MCF 10A (cell line): ENCODE results near the gene SYT15. TPM values are rescaled to one million over a fixed set of nuclear protein-coding genes. Genes with fewer than 3 reads are reported as not detected.
"Not testable (repeated sequence)": the region's sequence is repeated elsewhere in the genome, so short reads cannot be mapped to it uniquely, and the experiment has no call there.

Source experiments
- Bru-seq: library from RNA; stranded (reverse); fragments of 400-500 nt; gene quantifications from one replicate; lab custom pipeline; 2021; lab: Mats Ljungman, UMichigan
- BruChase-seq, 2 experiments: library from RNA; stranded (reverse); fragments of 400-500 nt; gene quantifications; one replicate each; lab custom pipeline; 2021; lab: Mats Ljungman, UMichigan
- BruUV-seq: library from RNA; stranded (reverse); fragments of 400-500 nt; replicated peaks from 2 replicates; lab custom pipeline; 2021; lab: Mats Ljungman, UMichigan
- CTCF ChIA-PET: fragments of 300-600 bp; sonication (Branson Sonifier 250); formaldehyde crosslinking; extraction: SDS; loops from one replicate; lab custom pipeline; 2021; ENCODE audit warnings: antibody characterized with exemption, inconsistent platforms; lab: Yijun Ruan, JAX
- POLR2A ChIA-PET: fragments of 300-600, 350-650 bp; sonication (Branson Sonifier 250); formaldehyde crosslinking; extraction: SDS; loops from one replicate; lab custom pipeline; 2020; ENCODE audit warnings: antibody characterized with exemption, inconsistent platforms; lab: Yijun Ruan, JAX
- DNase-seq: peaks from one replicate; pipeline ENCODE4 v3.0.0-alpha.2; 2018; ENCODE audit not compliant: unreplicated experiment
- H3K27ac Mint-ChIP-seq: one replicate; pipeline ENCODE4 v1.8.0; 2022; ENCODE audit warnings: mild to moderate bottlenecking, low read depth, mixed read lengths; ENCODE audit not compliant: unreplicated experiment
- H3K27me3 Mint-ChIP-seq: one replicate; pipeline ENCODE4 v1.8.0; 2022; ENCODE audit warnings: mixed read lengths; ENCODE audit not compliant: insufficient read depth, unreplicated experiment
- H3K36me3 Mint-ChIP-seq: one replicate; pipeline ENCODE4 v1.8.0; 2022; ENCODE audit warnings: mild to moderate bottlenecking, moderate library complexity, mixed read lengths; ENCODE audit not compliant: insufficient read depth, unreplicated experiment
- H3K4me1 Mint-ChIP-seq: one replicate; pipeline ENCODE4 v1.8.0; 2022; ENCODE audit warnings: mixed read lengths; ENCODE audit not compliant: insufficient read depth, unreplicated experiment
- H3K4me3 Mint-ChIP-seq: one replicate; pipeline ENCODE4 v1.8.0; 2022; ENCODE audit warnings: mild to moderate bottlenecking, moderate library complexity, mixed read lengths; ENCODE audit not compliant: unreplicated experiment
- H3K9me3 Mint-ChIP-seq: one replicate; pipeline ENCODE4 v1.8.0; 2022; ENCODE audit warnings: mixed read lengths; ENCODE audit not compliant: unreplicated experiment
- intact Hi-C: fragments of 100-400 bp; cut with micrococcal nuclease; formaldehyde crosslinking; loops from 2 replicates; pipeline ENCODE4 v1.14.1; 2022
- long read RNA-seq: library from polyadenylated mRNA; stranded (forward); transcript quantifications from one replicate; pipeline ENCODE4 v2.0.0, GENCODE V29; 2022
- total RNA-seq: library from RNA; stranded (reverse); gene quantifications from 2 replicates; pipeline ENCODE4 v1.2.3, GENCODE V29; 2022
- TF ChIP-seq, protein P1 (sequence below): fragments of 200-600 bp; IDR thresholded peaks from one replicate; pipeline ENCODE4 v1.8.0; 2022; ENCODE audit warnings: antibody characterized with exemption, mild to moderate bottlenecking; ENCODE audit not compliant: unreplicated experiment

SYT15 gene
- total RNA-seq (0.79 and 0.84 TPM in 2 replicates), Bru-seq, nascent RNA (not detected), BruChase-seq, experiment 1, labeled RNA remaining after a 6-hour chase (percentile 6 among the genes with signal in this experiment), BruChase-seq, experiment 2, labeled RNA remaining after a 2-hour chase (percentile 4 among the genes with signal in this experiment)
- long read RNA-seq, partial matches to known transcripts, result 0 of 2 reads
- long read RNA-seq, other reads (novel, unspliced or antisense), result 2 of 2 reads

DNA sequence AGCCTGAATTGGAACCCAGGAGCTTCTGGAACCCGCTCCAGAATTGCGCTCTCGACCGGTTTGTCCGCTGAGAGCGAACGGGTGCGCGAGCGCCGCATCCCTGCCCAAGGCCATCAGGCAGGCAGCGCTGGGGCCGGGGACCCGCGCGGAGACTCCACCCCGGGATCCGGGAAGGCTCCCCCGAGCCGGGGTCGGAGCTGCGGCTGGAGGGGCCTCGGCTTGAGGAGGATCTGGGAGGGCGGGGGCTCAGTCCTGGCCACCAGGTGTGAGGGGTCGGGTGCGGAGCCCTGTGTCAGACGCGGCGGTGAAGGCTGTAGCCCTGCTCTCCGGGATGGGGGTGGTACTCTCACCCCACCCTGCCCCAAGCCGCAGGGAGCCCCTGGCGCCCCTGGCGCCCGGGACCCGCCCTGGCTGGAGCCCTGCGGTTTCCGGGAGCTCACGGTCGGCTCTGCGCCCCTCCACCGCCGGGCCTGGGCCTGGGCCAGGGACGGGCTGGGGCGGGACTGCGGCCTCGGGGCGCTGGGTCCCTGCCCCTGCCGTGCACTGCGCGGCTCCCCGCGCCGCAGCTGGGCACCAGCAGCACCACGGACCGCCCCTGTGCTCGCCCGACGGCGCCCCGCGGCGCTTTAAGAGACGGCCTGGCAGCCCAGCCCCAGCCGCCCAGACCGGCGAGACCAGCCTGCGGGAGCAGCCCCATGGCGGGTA lies at the start of gene SYT15:
Gene SYT15, plus strand, starts transcription at position 655 of the 705 bp plus-strand sequence. Its CDS starts 41 bp downstream, at position 696.
- H3K36me3 Mint-ChIP-seq, H3K4me1 Mint-ChIP-seq, CTCF ChIA-PET, intact Hi-C loops, BruUV-seq, H3K27ac Mint-ChIP-seq, H3K4me3 Mint-ChIP-seq, DNase-seq, H3K9me3 Mint-ChIP-seq, H3K27me3 Mint-ChIP-seq, POLR2A ChIA-PET: not testable (repeated sequence)

DNA sequence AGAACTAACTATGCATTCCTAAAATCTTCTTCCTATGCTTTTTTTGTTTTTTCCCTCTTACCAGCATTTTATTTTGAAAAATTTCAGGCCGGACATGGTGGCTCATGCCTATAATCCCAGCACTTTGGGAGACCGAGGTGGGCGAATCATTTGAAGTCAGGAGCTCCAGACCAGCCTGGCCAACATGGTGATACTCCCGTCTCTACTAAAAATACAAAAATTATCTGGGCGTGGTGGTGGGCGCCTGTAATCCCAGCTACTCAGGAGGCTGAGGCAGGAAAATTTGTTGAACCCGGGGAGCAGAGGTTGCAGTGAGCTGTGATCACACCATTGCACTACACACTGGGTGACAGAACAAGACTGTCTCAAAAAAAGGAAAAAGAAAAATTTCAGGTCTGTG lies 49.2 kb upstream of the SYT15 start:
- BruUV-seq, H3K4me3 Mint-ChIP-seq, H3K27me3 Mint-ChIP-seq, H3K27ac Mint-ChIP-seq, H3K36me3 Mint-ChIP-seq, intact Hi-C loops, H3K9me3 Mint-ChIP-seq, H3K4me1 Mint-ChIP-seq, DNase-seq, POLR2A ChIA-PET: not testable (repeated sequence)
- CTCF ChIA-PET, result interaction anchor here (0.6 to 1.5 kb wide), 3 partner anchors 15 to 1917 kb away, joined by 3 to 7 read pairs (median 4); no protein-coding TSS in a partner anchor

DNA sequence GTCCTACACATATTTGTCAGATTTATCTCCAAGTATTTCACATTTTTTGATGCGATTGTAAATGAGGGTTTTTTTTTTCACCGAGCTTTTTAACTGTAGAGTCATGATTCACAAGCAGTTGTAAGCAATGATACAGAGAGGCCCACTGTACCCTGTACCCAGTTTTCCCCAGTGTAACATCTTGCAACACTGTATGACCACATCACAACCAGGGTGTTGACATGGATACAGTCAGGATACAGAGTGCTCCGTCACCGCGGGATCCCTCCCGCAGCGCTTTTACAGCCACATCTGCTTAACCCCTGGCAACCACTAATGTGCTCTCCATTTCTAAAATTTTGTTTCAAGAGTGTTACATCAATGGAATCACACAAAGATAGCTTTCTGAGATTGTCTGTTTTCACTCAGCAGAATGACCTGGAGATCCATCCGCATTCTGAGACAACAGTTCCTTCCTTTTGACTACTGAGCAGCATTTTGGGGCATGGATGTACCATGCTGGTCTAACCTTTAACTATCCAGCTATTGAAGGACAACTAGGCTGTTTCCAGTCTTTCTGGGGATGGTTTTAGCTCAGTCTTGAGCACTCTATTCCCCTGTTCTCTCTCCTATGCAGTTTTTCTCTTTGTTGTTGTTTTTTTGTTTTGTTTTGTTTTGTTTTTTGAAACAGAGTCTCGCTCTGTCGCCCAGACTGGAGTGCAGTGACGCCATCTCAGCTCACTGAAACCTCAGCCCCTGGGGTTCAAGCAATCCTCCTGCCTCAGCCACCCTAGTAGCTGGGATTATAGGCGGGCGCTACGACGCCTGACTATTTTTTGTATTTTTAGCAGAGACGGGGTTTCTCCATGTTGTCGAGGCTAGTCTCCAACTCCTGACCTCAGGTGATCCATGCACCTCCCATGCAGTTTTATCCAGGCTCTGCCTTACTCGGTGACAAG lies 48.4 kb upstream of the SYT15 start:
- POLR2A ChIA-PET, result no interaction called here
- CTCF ChIA-PET, result interaction anchor here (0.6 to 1.5 kb wide), 3 partner anchors 14 to 1916 kb away, joined by 3 to 7 read pairs (median 4); no protein-coding TSS in a partner anchor
- no peak overlapping the region for H3K4me3 Mint-ChIP-seq
- no peaks in the 10 kb centered on the region for H3K9me3 Mint-ChIP-seq
- intact Hi-C loops, result no loop called here
- H3K36me3 Mint-ChIP-seq, result no peaks in the 10 kb centered on the region
- BruUV-seq, result no TSS peak
- no peak for DNase-seq
- no peaks in the 10 kb centered on the region for H3K27me3 Mint-ChIP-seq
- TF ChIP-seq, protein P1, sequence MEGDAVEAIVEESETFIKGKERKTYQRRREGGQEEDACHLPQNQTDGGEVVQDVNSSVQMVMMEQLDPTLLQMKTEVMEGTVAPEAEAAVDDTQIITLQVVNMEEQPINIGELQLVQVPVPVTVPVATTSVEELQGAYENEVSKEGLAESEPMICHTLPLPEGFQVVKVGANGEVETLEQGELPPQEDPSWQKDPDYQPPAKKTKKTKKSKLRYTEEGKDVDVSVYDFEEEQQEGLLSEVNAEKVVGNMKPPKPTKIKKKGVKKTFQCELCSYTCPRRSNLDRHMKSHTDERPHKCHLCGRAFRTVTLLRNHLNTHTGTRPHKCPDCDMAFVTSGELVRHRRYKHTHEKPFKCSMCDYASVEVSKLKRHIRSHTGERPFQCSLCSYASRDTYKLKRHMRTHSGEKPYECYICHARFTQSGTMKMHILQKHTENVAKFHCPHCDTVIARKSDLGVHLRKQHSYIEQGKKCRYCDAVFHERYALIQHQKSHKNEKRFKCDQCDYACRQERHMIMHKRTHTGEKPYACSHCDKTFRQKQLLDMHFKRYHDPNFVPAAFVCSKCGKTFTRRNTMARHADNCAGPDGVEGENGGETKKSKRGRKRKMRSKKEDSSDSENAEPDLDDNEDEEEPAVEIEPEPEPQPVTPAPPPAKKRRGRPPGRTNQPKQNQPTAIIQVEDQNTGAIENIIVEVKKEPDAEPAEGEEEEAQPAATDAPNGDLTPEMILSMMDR, result no peak
- H3K27ac Mint-ChIP-seq, result no peak overlapping the region
- no peaks in the 10 kb centered on the region for H3K4me1 Mint-ChIP-seq

DNA sequence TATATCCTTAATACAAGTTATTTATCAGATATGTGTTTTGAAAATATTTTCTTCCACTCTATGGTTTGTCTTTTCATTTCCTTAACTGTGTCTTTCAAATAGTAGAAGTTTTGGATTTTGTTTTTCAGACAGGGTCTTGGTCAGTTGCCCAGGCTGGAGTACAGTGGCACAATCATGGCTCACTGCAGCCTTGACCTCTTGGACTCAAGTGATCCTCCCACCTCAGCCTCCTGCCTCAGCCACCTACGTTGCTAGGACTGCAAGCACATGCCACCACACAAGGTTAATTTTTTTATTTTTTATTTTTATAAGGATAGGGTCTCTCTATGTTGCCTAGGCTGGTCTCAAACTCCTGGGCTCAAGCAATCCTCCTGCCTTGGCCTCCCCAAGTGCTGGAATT lies 46.7 kb upstream of the SYT15 start:
- H3K4me1 Mint-ChIP-seq, DNase-seq, H3K27me3 Mint-ChIP-seq, H3K9me3 Mint-ChIP-seq, H3K4me3 Mint-ChIP-seq, POLR2A ChIA-PET, H3K36me3 Mint-ChIP-seq, CTCF ChIA-PET, intact Hi-C loops, H3K27ac Mint-ChIP-seq, BruUV-seq: not testable (repeated sequence)

DNA sequence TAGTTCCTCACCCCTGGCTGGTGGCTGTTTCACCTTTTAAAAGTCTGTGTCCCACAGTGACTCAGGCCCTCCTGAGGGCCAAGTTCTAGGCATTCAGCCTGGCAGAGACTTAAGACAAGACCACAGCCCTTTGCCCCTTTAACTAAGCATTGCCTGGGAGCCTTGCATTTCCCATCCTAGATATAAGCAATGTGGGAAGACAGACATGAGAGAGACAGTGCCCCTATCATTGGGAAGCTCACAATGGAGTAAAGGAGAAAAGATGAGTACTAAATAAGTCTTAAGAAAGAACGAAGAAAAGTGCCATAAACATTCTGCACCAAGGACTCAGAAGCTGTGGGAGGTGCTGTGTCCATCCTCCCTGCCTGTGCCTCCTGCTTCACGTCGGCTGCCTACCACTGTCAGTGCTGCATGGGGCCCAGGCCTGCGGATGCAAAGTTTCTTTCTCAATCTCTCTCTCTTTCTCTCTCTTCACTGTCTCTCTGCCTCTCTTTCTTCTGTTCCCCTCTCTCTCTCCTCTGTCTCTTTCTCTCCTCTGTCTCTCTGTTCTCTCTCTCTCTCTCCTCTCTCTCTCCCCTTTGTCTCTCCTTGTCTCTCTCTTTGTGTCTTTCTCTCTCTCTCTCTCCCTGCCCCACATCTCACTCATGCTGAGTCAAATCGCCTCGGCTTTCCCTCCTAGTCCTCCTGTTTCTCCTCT lies 44.0 kb upstream of the SYT15 start:
- TF ChIP-seq, protein P1, result no peak
- BruUV-seq, result no TSS peak
- H3K4me1 Mint-ChIP-seq, result no peaks in the 10 kb centered on the region
- intact Hi-C loops, result no loop called here
- no peaks in the 10 kb centered on the region for H3K27me3 Mint-ChIP-seq
- ChIA-PET POLR2A (no interaction called here), CTCF (no interaction called here)
- DNase-seq, result no peak
- H3K9me3 Mint-ChIP-seq, result no peaks in the 10 kb centered on the region
- no peaks in the 10 kb centered on the region for H3K36me3 Mint-ChIP-seq
- no peak overlapping the region for H3K27ac Mint-ChIP-seq
- H3K4me3 Mint-ChIP-seq, result no peak overlapping the region
